ENCODE measurements around the gene ANKAR.

DNA sequence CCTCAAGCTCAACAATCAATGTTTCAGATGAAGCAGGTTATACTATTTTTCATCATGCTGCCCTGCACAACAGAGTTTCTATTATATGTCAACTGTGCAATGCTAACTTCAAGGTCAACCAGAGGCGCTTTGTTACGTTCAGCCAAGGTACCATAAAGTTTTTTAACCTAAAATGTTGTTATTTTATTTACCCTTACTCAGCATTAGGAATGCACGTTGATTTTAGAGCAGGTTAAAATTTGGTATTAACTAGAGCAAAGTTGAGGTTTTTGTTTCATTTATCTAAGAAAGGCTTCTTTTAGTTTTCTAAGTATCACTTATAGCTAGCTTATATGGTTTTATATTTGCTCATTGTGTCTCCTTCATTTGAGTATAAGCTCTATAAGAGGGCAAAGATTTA, 21.8 kb downstream of the ANKAR start:
- TF ChIP-seq, protein P1, sequence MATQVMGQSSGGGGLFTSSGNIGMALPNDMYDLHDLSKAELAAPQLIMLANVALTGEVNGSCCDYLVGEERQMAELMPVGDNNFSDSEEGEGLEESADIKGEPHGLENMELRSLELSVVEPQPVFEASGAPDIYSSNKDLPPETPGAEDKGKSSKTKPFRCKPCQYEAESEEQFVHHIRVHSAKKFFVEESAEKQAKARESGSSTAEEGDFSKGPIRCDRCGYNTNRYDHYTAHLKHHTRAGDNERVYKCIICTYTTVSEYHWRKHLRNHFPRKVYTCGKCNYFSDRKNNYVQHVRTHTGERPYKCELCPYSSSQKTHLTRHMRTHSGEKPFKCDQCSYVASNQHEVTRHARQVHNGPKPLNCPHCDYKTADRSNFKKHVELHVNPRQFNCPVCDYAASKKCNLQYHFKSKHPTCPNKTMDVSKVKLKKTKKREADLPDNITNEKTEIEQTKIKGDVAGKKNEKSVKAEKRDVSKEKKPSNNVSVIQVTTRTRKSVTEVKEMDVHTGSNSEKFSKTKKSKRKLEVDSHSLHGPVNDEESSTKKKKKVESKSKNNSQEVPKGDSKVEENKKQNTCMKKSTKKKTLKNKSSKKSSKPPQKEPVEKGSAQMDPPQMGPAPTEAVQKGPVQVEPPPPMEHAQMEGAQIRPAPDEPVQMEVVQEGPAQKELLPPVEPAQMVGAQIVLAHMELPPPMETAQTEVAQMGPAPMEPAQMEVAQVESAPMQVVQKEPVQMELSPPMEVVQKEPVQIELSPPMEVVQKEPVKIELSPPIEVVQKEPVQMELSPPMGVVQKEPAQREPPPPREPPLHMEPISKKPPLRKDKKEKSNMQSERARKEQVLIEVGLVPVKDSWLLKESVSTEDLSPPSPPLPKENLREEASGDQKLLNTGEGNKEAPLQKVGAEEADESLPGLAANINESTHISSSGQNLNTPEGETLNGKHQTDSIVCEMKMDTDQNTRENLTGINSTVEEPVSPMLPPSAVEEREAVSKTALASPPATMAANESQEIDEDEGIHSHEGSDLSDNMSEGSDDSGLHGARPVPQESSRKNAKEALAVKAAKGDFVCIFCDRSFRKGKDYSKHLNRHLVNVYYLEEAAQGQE (IDR thresholded peaks at IDR 0.05; ENCODE audit: unreplicated experiment): no peak
- TF ChIP-seq, protein P2, sequence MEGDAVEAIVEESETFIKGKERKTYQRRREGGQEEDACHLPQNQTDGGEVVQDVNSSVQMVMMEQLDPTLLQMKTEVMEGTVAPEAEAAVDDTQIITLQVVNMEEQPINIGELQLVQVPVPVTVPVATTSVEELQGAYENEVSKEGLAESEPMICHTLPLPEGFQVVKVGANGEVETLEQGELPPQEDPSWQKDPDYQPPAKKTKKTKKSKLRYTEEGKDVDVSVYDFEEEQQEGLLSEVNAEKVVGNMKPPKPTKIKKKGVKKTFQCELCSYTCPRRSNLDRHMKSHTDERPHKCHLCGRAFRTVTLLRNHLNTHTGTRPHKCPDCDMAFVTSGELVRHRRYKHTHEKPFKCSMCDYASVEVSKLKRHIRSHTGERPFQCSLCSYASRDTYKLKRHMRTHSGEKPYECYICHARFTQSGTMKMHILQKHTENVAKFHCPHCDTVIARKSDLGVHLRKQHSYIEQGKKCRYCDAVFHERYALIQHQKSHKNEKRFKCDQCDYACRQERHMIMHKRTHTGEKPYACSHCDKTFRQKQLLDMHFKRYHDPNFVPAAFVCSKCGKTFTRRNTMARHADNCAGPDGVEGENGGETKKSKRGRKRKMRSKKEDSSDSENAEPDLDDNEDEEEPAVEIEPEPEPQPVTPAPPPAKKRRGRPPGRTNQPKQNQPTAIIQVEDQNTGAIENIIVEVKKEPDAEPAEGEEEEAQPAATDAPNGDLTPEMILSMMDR (conservative IDR thresholded peaks at IDR 0.05; ENCODE audit: low read depth in 2 of 2): no peak
- TF ChIP-seq CREB1 (CRISPR knock-in tag; IDR thresholded peaks at IDR 0.05; ENCODE audit: low read depth): no peak
- TF ChIP-seq EZH2 (IDR thresholded peaks at IDR 0.05; ENCODE audit: low read depth, unreplicated experiment): no peak
- TF ChIP-seq ZNF114 (CRISPR knock-in tag; IDR thresholded peaks at IDR 0.05): no peak
- no peak for TF ChIP-seq POLR2AphosphoS5 (IDR thresholded peaks at IDR 0.05; ENCODE audit: low read depth)
- TF ChIP-seq ZNF331 (CRISPR knock-in tag; IDR thresholded peaks at IDR 0.05; ENCODE audit: low read depth): no peak
- no peak for TF ChIP-seq ETS1 (IDR thresholded peaks at IDR 0.05)
- TF ChIP-seq EZH2phosphoT487 (IDR thresholded peaks at IDR 0.05; ENCODE audit: unreplicated experiment): no peak
